Right lobe of liver (tissue), 4 donors: ENCODE measurements around the gene RAD9A.

Source experiments
- CTCF ChIP-seq, 4 donors: fragments of 200-600 bp in 3 of 4; fragments of 450-650 bp in 1 of 4; IDR thresholded peaks; one replicate each; pipeline versions ENCODE4 v1.5.1 to v1.8.0; 2016 to 2022; ENCODE audit warnings: antibody characterized with exemption in 4 of 4, mild to moderate bottlenecking in 2 of 4
- POLR2A ChIP-seq: fragments of 450-650 bp; IDR thresholded peaks from one replicate; pipeline ENCODE4 v1.6.1; 2017; ENCODE audit warnings: antibody characterized with exemption, mild to moderate bottlenecking
- donor health status: DM: no; HTN: no; CAD: no.
- donor health status: DM: no; HTN: no; CAD: no.
- donor health status: DM: no; HTN: yes; CAD: no.

- TF ChIP-seq CTCF (IDR thresholded peaks at IDR 0.05): no peak
- TF ChIP-seq POLR2A: no peak
Observed at GRCh38 chr11:67355023-67355793, 36.6 kb upstream of the RAD9A start.
